Nucleus accumbens (tissue), 56 donors: ENCODE data around the gene APBA2.
"Not testable (repeated sequence)": the region's sequence is repeated elsewhere in the genome, so short reads cannot be mapped to it uniquely, and the experiment has no call there.

Source experiments
- DNase-seq, 56 donors: peaks; one replicate each; lab custom pipeline; 2025; lab: John Stamatoyannopoulos, UW

Gene APBA2

DNA sequence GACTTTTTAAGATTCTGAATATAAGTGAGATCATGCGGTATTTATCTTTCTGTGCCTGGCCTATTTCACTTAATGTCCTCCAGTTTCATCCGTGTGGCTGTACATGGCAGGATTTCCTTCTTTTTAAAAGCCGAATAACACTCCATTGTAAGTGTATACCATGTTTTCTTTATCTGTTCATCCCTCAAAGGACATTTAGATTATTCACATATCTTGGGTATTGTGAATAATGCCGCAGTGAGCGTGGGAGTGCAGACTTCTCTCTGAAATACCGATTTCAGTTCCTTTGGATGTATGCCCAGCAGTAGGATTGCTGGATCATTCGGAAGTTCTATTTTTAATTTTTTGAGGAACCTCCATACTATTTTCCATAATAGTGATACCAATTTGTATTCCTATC is 136.1 kb downstream of the APBA2 start:
- DNase-seq: no peak

DNA sequence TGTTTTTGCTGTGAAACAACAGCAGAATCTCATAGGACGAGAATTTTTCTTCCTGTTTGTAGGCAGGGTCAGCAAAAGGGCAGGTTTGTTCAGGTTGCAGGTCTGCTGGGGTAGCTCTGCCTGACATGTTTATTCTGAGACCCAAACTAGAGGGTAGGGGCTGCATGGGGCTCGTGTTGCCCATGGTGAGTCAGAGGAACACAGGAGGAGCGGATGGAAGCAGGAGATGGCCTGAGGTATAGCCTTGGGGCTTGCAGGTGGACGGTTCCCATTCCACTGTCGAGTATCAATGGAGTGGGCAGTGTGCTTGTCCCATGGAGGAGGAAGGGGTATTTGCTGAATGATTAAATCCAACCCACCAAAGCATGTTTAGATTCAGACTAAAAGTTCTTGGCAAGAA is 138.9 kb downstream of the APBA2 start:
- no peak for DNase-seq

DNA sequence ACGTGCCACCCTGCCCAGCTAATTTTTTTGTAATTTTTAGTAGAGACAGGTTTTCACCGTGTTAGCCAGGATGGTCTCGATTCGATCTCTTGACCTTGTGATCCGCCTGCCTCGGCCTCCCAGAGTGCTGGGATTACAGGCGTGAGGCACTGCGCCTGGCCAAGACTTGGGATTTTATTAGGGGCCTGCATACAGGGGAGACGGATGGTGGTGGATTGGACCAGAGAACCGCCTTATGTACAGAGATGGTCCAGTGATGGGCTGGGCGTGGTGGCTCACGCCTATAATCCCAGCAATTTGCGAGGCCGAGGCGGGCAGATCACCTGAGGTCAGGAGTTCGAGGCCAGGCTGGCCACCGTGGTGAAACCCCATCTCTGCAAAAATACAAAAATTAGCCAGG is 139.6 kb downstream of the APBA2 start:
- DNase-seq: not testable (repeated sequence)

DNA sequence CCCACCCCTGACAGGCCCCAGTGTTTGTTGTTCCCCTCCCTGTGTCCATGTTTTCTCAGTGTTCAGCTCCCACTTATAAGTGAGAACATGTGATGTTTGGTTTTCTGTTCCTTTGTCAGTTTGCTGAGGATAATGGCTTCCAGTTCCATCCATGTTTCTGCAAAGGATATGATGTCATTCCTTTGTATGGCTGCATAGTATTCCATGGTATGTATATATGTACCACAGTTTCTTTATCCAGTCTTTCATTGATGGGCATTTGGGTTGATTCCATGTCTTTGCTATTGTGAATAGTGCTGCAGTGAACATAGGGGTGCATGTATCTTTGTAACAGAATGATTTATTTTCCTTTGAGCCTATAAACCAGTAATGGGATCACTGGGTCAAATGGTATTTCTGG is 142.4 kb downstream of the APBA2 start:
- DNase-seq: not testable (repeated sequence)

DNA sequence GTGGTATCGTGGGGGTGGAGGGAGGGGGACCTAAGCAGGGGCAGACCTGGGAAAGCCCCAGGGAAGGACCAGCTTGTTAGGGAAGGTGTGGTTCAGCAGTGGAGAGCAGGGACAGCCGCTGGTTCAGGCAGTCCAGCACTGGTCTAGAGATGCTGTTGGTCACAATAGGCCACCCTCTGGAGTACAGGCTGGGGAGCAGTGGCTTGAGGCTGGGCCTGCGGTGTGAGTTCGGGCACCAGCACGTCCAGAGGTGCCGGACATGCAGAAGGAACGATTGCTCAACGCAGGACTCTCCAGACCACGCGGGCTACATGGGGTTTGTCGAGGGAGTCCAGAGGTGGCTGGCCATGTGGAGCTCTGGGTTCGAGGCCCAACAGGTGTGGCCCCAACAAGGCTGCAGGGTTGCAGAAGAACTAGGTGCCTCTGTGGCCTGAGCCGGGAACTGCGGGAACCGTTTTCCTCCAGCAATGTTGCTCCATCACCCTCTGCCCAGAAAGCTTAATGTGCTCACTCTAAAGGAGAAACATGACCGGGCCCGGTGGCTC is 143.9 kb downstream of the APBA2 start:
- DNase-seq: no peak

DNA sequence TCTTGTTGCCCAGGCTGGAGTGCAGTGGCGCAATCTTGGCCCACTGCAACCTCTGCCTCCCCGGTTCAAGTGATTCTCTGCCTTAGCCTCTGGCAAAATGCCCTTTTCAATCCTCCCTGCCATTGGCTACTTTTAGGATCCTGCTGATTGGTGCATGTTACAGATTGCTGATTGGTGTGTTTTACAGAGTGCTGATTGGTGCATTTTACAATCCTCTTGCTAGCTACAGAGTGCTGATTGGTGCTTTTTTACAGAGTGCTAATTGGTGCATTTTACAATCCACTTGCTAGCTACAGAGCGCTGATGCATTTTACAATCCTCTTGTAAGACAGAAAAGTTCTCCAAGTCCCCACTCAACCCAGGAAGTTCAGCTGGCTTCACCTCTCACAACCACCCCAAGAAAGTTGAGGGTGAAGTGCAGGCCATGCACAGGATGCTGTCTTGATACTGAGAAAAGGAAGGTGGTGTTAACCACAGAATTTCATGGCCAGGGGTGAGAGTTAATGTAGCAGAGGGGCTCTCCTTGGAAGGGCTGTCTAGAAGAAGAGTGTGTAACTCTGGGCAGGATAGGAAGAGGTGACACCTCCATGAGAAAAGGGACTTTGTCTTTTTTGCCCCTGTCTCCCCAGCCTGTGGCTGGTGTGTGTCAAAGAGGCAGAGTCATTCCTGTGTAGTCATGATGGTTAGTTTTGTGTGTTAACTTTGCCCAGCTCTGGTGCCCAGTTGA is 145.9 kb downstream of the APBA2 start:
- no peak for DNase-seq

DNA sequence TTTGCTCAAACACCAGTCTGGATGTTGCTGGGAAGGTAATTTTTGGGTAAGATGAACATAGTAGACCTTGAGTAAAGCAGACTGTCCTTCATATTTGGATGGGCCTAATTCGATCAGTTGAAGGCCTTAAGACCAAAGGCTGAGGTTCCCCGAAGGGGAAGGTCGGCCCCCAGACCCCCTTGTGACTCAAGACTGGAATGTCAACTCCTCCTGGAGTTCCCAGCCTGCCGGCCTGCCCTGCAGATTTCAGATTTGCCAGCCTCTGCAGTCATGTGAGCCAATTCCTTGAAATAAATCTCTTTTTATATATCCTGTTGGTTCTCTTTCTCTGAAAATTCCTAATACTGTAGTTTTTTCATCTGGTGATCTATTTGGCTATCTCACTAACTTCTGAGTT is 146.5 kb downstream of the APBA2 start:
- no peak for DNase-seq

DNA sequence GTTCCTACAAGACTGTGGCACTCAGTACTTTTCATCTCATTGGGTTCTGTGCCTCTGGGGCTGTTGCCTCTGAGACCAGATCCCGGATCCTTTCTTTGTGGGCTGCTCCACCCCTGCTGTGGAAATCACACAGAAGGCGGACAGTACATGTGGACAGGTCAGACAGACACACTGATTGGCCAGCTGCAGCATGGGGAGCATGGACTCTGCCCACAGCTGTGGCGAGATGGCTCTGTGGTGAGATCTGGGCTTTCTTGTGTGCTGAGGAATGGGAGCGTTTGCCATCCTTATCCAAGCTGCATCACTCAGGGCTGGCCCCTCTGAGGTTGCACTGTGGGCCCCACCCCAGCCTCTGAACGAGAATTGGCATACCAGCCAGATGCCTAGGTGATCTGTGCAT is 147.0 kb downstream of the APBA2 start:
- no peak for DNase-seq

DNA sequence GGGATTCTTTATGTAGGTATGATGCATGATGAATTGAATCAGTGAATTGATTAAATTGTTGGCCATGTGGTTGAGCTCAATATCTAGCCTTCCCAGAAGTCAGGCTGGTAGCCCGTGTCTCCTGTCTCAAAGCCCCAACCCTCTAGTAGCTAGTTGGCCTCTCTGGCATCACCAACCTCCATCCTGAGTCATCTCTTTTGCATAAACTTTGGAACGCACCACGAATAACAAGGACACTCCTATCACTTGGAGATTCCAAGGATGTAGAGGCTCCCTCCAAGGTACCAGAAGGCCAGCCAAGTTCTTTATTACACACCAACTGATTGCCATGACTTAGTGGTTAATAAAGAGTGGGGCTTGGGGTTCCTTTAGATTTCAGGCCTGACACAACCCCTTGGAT is 148.4 kb downstream of the APBA2 start:
- no peak for DNase-seq

DNA sequence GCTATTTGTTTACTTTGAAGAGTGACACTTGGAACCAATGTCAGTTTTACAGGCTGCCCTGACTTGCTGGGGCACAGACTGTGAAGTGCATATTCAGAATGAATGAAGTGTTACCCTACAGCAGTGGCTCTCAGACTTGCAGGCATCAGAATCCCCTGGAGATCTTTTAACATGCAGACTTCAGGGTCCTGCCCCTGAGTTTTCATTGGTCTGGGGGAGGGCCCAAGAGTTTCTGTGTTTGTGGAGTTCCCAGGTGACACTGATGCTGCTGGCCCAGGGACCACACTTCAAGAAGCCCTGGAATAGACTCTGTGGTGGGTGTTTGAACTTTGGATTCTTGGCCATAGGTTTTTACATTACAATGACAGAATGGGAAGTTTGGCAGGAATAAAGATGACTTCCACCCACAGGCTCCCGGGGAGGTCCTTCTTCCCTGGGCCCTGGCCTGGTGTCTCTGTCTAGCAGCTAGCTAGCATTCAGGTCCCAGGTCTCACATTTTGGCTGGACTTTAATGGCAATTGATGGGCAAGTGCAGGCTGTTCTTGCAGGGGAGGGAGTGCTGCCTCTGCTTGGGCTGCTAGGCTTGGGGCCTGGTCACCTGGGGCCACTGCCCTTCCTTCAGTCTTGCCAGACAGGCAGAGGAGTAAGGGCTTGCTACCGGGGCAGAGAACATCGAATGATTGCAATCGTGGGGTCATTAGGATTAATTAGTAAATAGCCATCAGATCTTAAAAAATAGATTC is 149.0 kb downstream of the APBA2 start:
- DNase-seq: no peak

DNA sequence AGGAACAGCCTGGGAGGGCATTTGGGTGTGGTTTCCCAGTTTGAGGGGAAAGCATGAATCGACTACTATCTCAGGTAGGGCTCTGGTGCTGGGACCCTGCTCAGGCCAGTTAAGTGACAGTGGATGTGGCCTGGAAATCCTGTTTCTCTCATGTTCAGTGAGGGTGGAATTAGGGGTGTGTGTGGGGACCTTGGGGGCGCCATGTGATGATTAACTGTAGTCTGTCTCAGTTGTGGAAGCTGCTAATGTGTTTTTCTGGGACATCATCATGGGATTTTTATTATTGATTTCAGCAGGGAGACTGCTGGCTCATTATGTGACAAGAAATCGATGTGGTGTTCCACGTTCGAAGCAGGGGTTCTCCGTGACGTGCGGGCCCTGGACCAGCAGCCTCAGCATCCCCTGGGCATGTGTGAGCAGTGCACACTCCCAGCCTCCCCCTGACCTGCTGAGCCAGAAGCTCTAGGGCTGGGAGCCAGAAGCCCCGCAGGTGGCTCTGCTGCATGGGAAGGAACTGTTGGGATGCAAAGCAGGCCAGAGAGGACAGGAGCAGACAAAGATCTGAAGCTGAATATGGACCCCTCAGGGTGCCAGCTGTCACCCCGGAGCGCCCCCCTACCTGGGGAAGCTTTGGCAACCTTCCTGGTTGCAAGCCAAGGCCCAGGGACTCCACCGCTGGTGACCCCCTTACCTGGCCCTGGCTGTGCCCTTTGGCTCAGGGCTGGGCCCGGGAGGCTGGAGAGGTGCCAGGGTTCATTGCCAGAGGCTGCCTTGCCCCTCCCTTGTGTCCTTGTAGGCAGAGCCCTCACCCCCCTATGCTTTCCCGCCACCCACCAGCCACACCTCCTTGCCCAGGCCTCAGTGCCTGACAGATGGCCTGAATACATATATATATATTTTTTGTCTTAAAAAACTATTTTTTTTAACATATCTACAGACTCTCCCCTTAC is 149.8 kb downstream of the APBA2 start:
- DNase-seq: no peak

DNA sequence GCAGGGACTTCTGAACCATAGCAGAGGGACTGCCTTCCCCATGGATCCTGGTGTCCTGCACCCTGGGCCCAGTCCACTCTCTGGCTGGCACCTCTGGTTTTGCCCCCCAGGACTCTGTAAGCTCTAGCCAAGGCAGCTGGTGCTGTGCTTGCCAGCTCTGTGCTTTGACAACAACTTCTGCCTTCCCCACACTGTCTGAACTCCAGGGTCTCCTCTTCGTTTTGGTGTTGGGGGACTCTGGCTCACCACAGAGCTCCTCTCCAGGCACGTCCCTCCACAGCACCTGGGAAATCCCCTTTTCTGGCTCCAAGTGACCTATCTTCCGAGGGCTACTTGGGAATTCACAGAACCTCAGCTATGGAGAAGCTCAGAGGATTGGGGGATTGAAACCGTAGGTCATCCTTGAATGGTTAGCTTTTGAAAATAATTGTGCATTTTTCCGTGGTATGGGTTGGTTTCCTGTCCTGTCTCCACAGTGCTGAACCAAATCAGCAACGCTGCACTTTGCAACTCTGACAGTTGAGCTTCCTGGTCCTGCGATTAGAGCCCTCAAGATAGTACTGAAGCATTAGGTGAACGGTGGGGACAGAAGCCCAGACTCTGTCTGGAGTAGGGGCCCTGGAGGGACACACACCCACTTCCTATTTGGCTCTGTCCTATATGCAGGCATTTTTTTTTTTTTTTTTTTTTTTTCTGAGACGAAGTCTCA is 152.4 kb downstream of the APBA2 start:
- no peak for DNase-seq

DNA sequence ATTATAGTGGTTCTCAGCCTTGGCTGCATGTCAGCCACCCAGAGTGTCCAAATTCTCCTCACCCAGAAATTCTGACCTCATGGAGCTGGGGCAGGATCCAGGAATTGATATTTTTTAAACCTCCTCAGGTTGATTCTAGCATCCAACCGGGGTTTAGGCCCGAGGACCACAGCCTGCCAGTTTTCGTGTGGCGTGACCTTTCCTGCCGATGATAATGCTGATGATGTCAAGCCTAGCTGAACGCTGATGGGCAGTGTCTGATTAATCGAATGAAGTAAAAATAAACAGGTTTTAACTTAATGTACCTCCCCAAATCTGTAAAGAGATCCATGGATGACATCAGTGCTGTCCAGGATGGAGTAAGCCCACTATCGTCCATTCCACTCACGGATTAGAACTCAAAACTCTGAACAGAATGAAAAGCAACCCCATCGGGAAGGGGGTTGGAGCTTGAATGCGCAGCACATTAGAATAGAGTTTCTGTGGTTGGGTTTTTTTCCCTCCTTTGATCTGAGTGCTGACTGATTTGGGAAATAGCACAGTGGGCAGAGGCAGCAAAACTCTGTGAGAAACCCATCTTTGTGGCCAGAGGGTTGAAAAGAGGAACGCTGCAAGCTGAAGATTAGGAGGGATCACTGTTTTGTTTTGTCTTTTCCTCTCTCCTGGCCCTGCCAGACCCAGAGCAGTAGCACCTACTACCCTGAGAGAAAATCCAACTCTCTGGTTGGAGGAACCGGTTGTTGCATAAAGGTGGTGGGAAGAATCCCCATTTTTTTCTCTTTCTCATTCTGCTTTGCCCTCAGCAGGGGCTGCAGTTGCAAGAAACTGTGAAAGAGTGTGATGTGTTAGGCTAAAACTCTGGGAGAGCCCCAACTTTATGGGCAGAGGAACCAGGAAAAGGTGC is 153.9 kb downstream of the APBA2 start:
- DNase-seq: no peak

DNA sequence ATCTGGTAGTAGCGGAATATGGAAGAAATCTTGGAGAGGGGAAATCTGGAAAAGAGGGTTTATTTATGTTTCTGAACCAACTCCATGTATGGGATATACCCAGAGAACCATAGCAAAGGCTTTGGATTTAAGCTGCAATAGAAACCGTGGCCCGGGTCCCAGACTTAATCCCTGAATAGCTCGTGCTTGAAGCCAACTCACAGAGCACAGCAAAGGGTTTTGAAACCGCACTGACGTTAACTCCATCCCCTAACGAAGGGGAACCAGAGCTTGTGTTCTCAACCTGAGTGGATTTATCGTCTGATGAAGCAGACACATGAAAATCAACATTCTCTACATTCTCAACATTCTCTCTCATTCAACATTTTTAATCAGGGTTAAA is 154.6 kb downstream of the APBA2 start:
- peak in 11 of 56 donors; percentile 19 to 72 (median 40) for DNase-seq

DNA sequence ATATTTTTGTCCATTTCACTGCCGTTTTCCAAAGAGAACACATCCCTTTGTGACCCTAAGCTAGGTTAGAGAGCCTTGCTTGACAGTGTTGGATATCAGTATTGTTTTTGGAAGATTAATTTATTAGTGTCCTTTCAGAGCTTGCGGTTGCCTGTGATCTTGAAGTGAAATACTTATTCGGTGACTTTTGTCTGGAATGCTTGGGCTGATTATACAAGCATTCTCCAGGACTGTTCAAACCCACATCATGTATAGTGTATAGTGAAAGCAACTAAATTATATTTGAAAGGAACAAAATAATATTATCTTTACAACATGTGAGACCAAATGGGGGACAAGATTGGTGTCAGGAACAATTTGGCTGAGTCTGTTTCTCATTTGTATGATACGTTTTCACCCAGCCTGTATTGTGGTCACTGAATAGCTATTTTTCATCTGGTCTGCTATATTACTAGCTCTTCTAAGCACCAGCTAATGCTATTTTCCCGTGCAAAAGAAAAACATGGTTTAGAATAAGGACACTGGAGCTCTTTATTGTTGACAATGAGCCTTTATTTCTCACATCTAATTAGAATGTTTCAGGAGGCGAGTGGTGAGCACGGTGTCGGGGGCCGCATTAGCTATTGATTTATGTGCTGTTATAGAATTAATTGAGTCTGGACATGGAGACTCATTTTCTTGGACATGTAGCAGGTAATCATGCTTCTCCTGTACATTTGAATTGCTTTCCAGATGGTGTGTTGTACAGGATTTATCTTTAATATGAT is 158.1 kb downstream of the APBA2 start:
- peak in 1 of 56 donors; percentile 28 for DNase-seq

DNA sequence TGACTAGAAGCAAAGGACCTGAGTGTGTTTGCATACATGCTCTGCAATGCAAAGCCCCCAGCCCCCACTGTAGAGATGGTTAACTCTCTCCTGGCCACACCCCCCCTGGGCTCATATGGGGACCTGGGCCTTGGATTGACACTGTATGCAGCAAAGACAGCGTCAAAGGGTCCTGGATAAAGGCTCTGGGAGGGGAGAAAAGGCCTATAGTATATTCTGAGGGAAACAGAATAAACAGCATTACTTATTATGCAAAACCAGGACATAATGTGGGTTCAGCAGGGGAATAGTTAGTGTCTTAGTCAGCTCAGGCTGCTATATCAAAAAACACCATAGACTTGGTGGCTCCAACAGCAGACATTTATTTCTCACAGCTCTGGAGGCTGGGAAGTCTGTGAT is 158.7 kb downstream of the APBA2 start:
- peak in 2 of 56 donors; percentile 40 to 41 for DNase-seq

DNA sequence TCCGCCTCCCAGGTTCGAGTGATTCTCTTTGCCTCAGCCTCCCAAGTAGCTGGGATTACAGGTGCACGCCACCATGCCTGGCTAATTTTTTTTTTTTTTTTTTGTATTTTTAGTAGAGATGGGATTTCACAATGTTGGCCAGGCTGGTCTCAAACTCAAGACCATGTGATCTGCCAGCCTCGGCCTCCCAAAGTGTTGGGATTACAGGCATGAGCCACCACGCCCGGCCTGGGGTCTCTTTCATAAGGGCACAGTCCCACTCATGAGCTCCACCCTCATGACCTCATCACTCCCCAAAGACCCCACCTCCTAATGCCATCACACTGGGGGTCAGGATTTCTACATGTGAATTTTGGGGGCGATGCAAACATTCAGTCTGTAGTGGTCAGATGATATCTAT is 159.4 kb downstream of the APBA2 start:
- DNase-seq: not testable (repeated sequence)

DNA sequence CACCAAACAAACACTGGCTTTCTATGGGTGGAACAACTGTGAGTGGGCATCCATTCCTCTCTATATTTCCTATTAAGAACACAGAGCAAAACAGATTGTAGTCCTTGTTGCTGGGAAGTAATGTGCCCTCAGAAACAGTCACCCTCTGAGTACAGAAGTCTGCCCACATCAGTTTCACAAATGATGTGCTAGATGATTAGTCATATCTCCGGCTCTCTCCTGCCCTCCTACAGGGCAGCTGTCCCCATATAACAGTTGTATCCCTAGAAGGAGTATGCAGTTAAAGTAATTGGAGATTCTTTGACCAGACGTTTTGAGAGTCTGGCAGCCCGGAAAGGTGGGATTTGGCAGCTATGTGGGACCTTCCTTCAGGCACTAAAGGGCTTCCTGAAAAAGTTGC is 159.9 kb downstream of the APBA2 start:
- peak in 1 of 56 donors; percentile 41 for DNase-seq
